Hepatocyte (in vitro differentiated cells): ENCODE results near the gene CTNNA2. TPM values are rescaled to one million over a fixed set of nuclear protein-coding genes. Genes with fewer than 3 reads are reported as not detected.

Source experiments
- DNase-seq: peaks from one replicate; pipeline ENCODE4 v3.0.0-alpha.2; 2016; ENCODE audit warnings: low spot score
- H2AFZ ChIP-seq: fragments of 200-600 bp; sonication (generic); 2 replicates; pipeline ENCODE4 v1.6.0; 2016; ENCODE audit warnings: antibody characterized with exemption, mild to moderate bottlenecking
- H3K27ac ChIP-seq: fragments of 200-600 bp; sonication (generic); 2 replicates; pipeline ENCODE4 v1.5.1; 2016; ENCODE audit warnings: mild to moderate bottlenecking
- H3K27me3 ChIP-seq: fragments of 200-600 bp; sonication (generic); 2 replicates; pipeline ENCODE4 v1.6.1; 2016
- H3K36me3 ChIP-seq: fragments of 200-600 bp; sonication (generic); replicated peaks from 2 replicates; pipeline ENCODE4 v1.5.1; 2016; ENCODE audit warnings: low read depth; ENCODE audit not compliant: insufficient read depth
- H3K4me1 ChIP-seq: fragments of 200-600 bp; sonication (generic); 2 replicates; pipeline ENCODE4 v1.5.1; 2016; ENCODE audit warnings: mild to moderate bottlenecking, moderate library complexity; ENCODE audit not compliant: insufficient read depth
- H3K4me2 ChIP-seq: fragments of 200-600 bp; sonication (generic); 2 replicates; pipeline ENCODE4 v1.6.0; 2016
- H3K4me3 ChIP-seq: fragments of 200-600 bp; sonication (generic); 2 replicates; pipeline ENCODE4 v1.5.1; 2016; ENCODE audit warnings: mild to moderate bottlenecking
- H3K79me2 ChIP-seq: fragments of 200-600 bp; sonication (generic); 2 replicates; pipeline ENCODE4 v1.6.0; 2017; ENCODE audit warnings: mild to moderate bottlenecking
- H3K9me2 ChIP-seq: fragments of 200-600 bp; sonication (generic); replicated peaks from 2 replicates; pipeline ENCODE4 v1.6.0; 2017; ENCODE audit warnings: mild to moderate bottlenecking; ENCODE audit not compliant: insufficient read depth
- H3K9me3 ChIP-seq: fragments of 200-600 bp; sonication (generic); 2 replicates; pipeline ENCODE4 v1.5.1; 2016; ENCODE audit warnings: low read depth, mild to moderate bottlenecking
- H4K20me1 ChIP-seq: fragments of 200-600 bp; sonication (generic); 2 replicates; pipeline ENCODE4 v1.6.0; 2016; ENCODE audit warnings: mild to moderate bottlenecking; ENCODE audit not compliant: insufficient read depth, poor library complexity, severe bottlenecking
- CTCF ChIP-seq: fragments of 200-600 bp; sonication (generic); IDR thresholded peaks from 2 replicates; pipeline ENCODE4 v1.5.1; 2016; ENCODE audit warnings: antibody characterized with exemption, mild to moderate bottlenecking; ENCODE audit not compliant: poor library complexity
- EZH2 ChIP-seq: fragments of 200-600 bp; sonication (generic); IDR thresholded peaks from 2 replicates; pipeline ENCODE4 v1.6.1; 2016; ENCODE audit warnings: antibody characterized with exemption, mild to moderate bottlenecking, borderline replicate concordance
- EZH2phosphoT487 ChIP-seq: fragments of 200-600 bp; sonication (generic); IDR thresholded peaks from one replicate; pipeline ENCODE4 v1.6.1; 2018; ENCODE audit warnings: antibody characterized with exemption, mild to moderate bottlenecking, low read depth, moderate library complexity; ENCODE audit not compliant: unreplicated experiment, severe bottlenecking
- WGBS: methylation state at CpG from one replicate; pipeline ENCODE4 v1.1.6; 2016; ENCODE audit warnings: low lambda C conversion rate; ENCODE audit errors: missing lambda C conversion rate; 5-methylcytosine and 5-hydroxymethylcytosine counted together
- polyA plus RNA-seq: library from polyadenylated mRNA; unstranded; fragments of >200 nt; fragmentation: Nextera tagmentation; extraction: Ambion mirVana; gene quantifications from 2 replicates; pipeline ENCODE4 v1.2.1, GENCODE V29; 2016
- total RNA-seq: library from RNA; depleted of rRNA; stranded (reverse); fragments of >200 nt; gene quantifications from 2 replicates; pipeline ENCODE4 v1.2.3, GENCODE V29; 2014

The CTNNA2 gene
- total and polyA plus RNA-seq, 2 experiments from 2014 or later = 0.79 to 4.4 TPM

- Histone ChIP-seq H3K27ac (no peak overlapping the region), H3K4me2 (no peak overlapping the region), H3K4me1 (no peaks in the 10 kb centered on the region), H3K36me3 (no peaks in the 10 kb centered on the region), H3K9me3 (no peaks in the 10 kb centered on the region), H2AFZ (no peak overlapping the region), H3K27me3 (no peaks in the 10 kb centered on the region), H3K79me2 (no peaks in the 10 kb centered on the region), H3K4me3 (no peak overlapping the region), H4K20me1 (no peaks in the 10 kb centered on the region), H3K9me2 (no peaks in the 10 kb centered on the region)
- no peak for TF ChIP-seq EZH2phosphoT487
- TF ChIP-seq EZH2 = no peak
- DNase-seq = no peak
Measured at GRCh38 chr2:79799729-79800128, 286.9 kb downstream of the CTNNA2 start.

DNA sequence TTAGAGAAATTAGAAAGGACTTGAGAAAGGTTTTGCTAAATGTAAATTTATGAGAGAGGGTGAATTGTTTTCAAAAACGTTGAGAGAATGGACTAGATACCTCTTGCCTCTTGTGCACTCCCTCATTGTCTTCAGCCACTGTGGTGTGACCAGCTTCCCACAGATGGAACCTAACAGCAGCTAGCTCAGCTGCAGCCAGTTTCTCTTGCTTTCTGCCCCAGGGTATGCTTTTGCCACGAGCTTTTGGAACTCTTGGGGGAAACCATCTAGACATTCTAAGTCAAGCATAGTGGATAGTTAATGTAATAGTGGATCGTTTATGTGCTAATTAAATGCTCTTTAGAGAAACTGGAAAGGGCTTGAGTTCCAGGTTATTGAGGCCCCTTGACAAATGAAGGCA is 288.2 kb downstream of the CTNNA2 start:
- Histone ChIP-seq H4K20me1 (no peaks in the 10 kb centered on the region), H3K9me2 (no peaks in the 10 kb centered on the region), H3K4me1 (no peaks in the 10 kb centered on the region), H3K4me2 (no peak overlapping the region), H3K27me3 (no peaks in the 10 kb centered on the region), H3K27ac (no peak overlapping the region), H3K79me2 (no peaks in the 10 kb centered on the region), H3K36me3 (no peaks in the 10 kb centered on the region), H3K4me3 (no peak overlapping the region), H2AFZ (no peak overlapping the region), H3K9me3 (no peaks in the 10 kb centered on the region)
- 59% methylated on average over 3 of the region's 3 CpGs for WGBS
- no peak for DNase-seq
- TF ChIP-seq CTCF (no peak), EZH2phosphoT487 (no peak), EZH2 (no peak)

GRCh38 chr2:79817288-79817687 is 304.4 kb downstream of the CTNNA2 start:
- no peak overlapping the region for H3K4me3 ChIP-seq
- no peak overlapping the region for H3K27ac ChIP-seq
- no peaks in the 10 kb centered on the region for H3K9me2 ChIP-seq
- no peaks in the 10 kb centered on the region for H4K20me1 ChIP-seq
- no peak for DNase-seq
- H3K4me1 ChIP-seq = no peaks in the 10 kb centered on the region
- TF ChIP-seq CTCF (no peak), EZH2 (no peak), EZH2phosphoT487 (no peak)
- H3K79me2 ChIP-seq = no peaks in the 10 kb centered on the region
- H3K9me3 ChIP-seq = no peaks in the 10 kb centered on the region
- H3K36me3 ChIP-seq = no peaks in the 10 kb centered on the region
- no peak overlapping the region for H3K4me2 ChIP-seq
- no peaks in the 10 kb centered on the region for H3K27me3 ChIP-seq
- 77% methylated on average over 4 of the region's 4 CpGs for WGBS
- no peak overlapping the region for H2AFZ ChIP-seq

- H3K27ac ChIP-seq = no peak overlapping the region
- no peak overlapping the region for H2AFZ ChIP-seq
- no peaks in the 10 kb centered on the region for H3K4me1 ChIP-seq
- no peaks in the 10 kb centered on the region for H3K79me2 ChIP-seq
- no peak overlapping the region for H3K4me2 ChIP-seq
- H3K9me3 ChIP-seq = no peaks in the 10 kb centered on the region
- no peak for DNase-seq
- H3K4me3 ChIP-seq = no peak overlapping the region
- no peaks in the 10 kb centered on the region for H3K27me3 ChIP-seq
- H4K20me1 ChIP-seq = no peaks in the 10 kb centered on the region
- H3K9me2 ChIP-seq = no peaks in the 10 kb centered on the region
- TF ChIP-seq EZH2 = no peak
- no peak for TF ChIP-seq EZH2phosphoT487
- TF ChIP-seq CTCF = no peak
- H3K36me3 ChIP-seq = no peaks in the 10 kb centered on the region
- 71% methylated on average over 4 of the region's 4 CpGs for WGBS
Measured at GRCh38 chr2:79820281-79820680, 307.4 kb downstream of the CTNNA2 start.
